ENCODE results near the gene RC3H2. TPM values are rescaled to one million over a fixed set of nuclear protein-coding genes. Genes with fewer than 3 reads are reported as not detected.

Gene RC3H2
- total and polyA plus RNA-seq, 4 donors = 5.9 to 26.4 (median 16.9) TPM

- no peak overlapping the region for H3K4me3 ChIP-seq (ENCODE audit: low read depth in 1 of 3, low read length in 3 of 3)
- TF ChIP-seq NR2F2 (IDR thresholded peaks at IDR 0.05) = peak; percentile 76
- TF ChIP-seq EGR1 (IDR thresholded peaks at IDR 0.05; ENCODE audit: low read depth in 2 of 2) = no peak
- H3K36me3 ChIP-seq (ENCODE audit: control insufficient read depth in 4 of 4, insufficient read depth in 3 of 4, low read depth in 1 of 4, low read length in 3 of 4) = peaks cover 2 to 20% (median 12%) of the 10 kb centered on the region in 4 donors
- no peak for DNase-seq (ENCODE audit: low spot score)
- H3K27me3 ChIP-seq (ENCODE audit: control insufficient read depth in 4 of 4, insufficient read depth in 4 of 4, low read length in 3 of 4) = no peaks in the 10 kb centered on the region
- H3K9ac ChIP-seq (ENCODE audit: low read depth in 1 of 2, low read length in 2 of 2) = no peak overlapping the region
- no peaks in the 10 kb centered on the region for H3K4me1 ChIP-seq (ENCODE audit: control insufficient read depth in 4 of 4, insufficient read depth in 4 of 4, low read length in 3 of 4)
- WGBS = 64% methylated on average over 7 of the region's 7 CpGs
- H3K9me3 ChIP-seq (ENCODE audit: control insufficient read depth in 4 of 4, low read length in 3 of 4) = no peaks in the 10 kb centered on the region
- peak overlapping the region in 1 of 2 donors; percentile 7 for H3K27ac ChIP-seq (ENCODE audit: low read depth in 1 of 2, low read length in 2 of 2)
These were observed 83.7 kb downstream of the RC3H2 start for GRCh38 chr9:122821278-122821943.

GRCh38 chr9:122820490-122820845 is 84.7 kb downstream of the RC3H2 start:
- peaks cover 2 to 20% (median 12%) of the 10 kb centered on the region in 4 donors for H3K36me3 ChIP-seq (ENCODE audit: control insufficient read depth in 4 of 4, insufficient read depth in 3 of 4, low read depth in 1 of 4, low read length in 3 of 4)
- WGBS = 98% methylated on average over 11 of the region's 11 CpGs
- no peaks in the 10 kb centered on the region for H3K4me1 ChIP-seq (ENCODE audit: control insufficient read depth in 4 of 4, insufficient read depth in 4 of 4, low read length in 3 of 4)

GRCh38 chr9:122819791-122820489 is 85.2 kb downstream of the RC3H2 start:
- TF ChIP-seq HNF4A (conservative IDR thresholded peaks at IDR 0.05) (no peak), NR2F2 (IDR thresholded peaks at IDR 0.05) (peak; percentile 19)
- WGBS = 81% methylated on average over 9 of the region's 9 CpGs
- Histone ChIP-seq H3K9me3 (ENCODE audit: control insufficient read depth in 4 of 4, low read length in 3 of 4) (no peaks in the 10 kb centered on the region), H3K27ac (ENCODE audit: low read depth in 1 of 2, low read length in 2 of 2) (no peak overlapping the region), H3K9ac (ENCODE audit: low read depth in 1 of 2, low read length in 2 of 2) (no peak overlapping the region), H3K4me3 (ENCODE audit: low read depth in 1 of 3, low read length in 3 of 3) (no peak overlapping the region), H3K36me3 (ENCODE audit: control insufficient read depth in 4 of 4, insufficient read depth in 3 of 4, low read depth in 1 of 4, low read length in 3 of 4) (peaks cover 2 to 20% (median 12%) of the 10 kb centered on the region in 4 donors), H3K4me1 (ENCODE audit: control insufficient read depth in 4 of 4, insufficient read depth in 4 of 4, low read length in 3 of 4) (no peaks in the 10 kb centered on the region), H3K27me3 (ENCODE audit: control insufficient read depth in 4 of 4, insufficient read depth in 4 of 4, low read length in 3 of 4) (no peaks in the 10 kb centered on the region)
- no peak for DNase-seq (ENCODE audit: low spot score)

More at GRCh38 chr9:122820490-122820845, 84.7 kb downstream of the RC3H2 start:
- Histone ChIP-seq H3K27ac (ENCODE audit: low read depth in 1 of 2, low read length in 2 of 2) (no peak overlapping the region), H3K9me3 (ENCODE audit: control insufficient read depth in 4 of 4, low read length in 3 of 4) (no peaks in the 10 kb centered on the region), H3K27me3 (ENCODE audit: control insufficient read depth in 4 of 4, insufficient read depth in 4 of 4, low read length in 3 of 4) (no peaks in the 10 kb centered on the region), H3K9ac (ENCODE audit: low read depth in 1 of 2, low read length in 2 of 2) (no peak overlapping the region), H3K4me3 (ENCODE audit: low read depth in 1 of 3, low read length in 3 of 3) (no peak overlapping the region)
- no peak for TF ChIP-seq SP1 (IDR thresholded peaks at IDR 0.05)
- TF ChIP-seq EGR1 (IDR thresholded peaks at IDR 0.05; ENCODE audit: low read depth in 2 of 2) = no peak
- no peak for TF ChIP-seq HNF4A (conservative IDR thresholded peaks at IDR 0.05)
- TF ChIP-seq GABPA (IDR thresholded peaks at IDR 0.05 in 1 of 2, conservative IDR thresholded peaks at IDR 0.05 in 1 of 2) = no peak
- no peak for TF ChIP-seq ZBTB33 (IDR thresholded peaks at IDR 0.05)
- no peak for TF ChIP-seq HNF4G (IDR thresholded peaks at IDR 0.05)
- no peak for TF ChIP-seq RAD21 (IDR thresholded peaks at IDR 0.05)
- no peak for TF ChIP-seq TAF1 (conservative IDR thresholded peaks at IDR 0.05)
- no peak for DNase-seq (ENCODE audit: low spot score)

GRCh38 chr9:122819326-122819725 is 85.8 kb downstream of the RC3H2 start:
- TF ChIP-seq CTCF (IDR thresholded peaks at IDR 0.05; ENCODE audit: low read depth, low read length, missing input control) = no peak
- no peak for TF ChIP-seq FOXA1 (IDR thresholded peaks at IDR 0.05)
- no peak for TF ChIP-seq NR2F2 (IDR thresholded peaks at IDR 0.05)
- Histone ChIP-seq H3K36me3 (ENCODE audit: control insufficient read depth in 4 of 4, insufficient read depth in 3 of 4, low read depth in 1 of 4, low read length in 3 of 4) (peaks cover 2 to 20% (median 12%) of the 10 kb centered on the region in 4 donors), H3K27ac (ENCODE audit: low read depth in 1 of 2, low read length in 2 of 2) (no peak overlapping the region)

More at GRCh38 chr9:122819326-122819725, 85.8 kb downstream of the RC3H2 start:
- DNase-seq (ENCODE audit: low spot score) = no peak
- Histone ChIP-seq H3K4me3 (ENCODE audit: low read depth in 1 of 3, low read length in 3 of 3) (no peak overlapping the region), H3K9ac (ENCODE audit: low read depth in 1 of 2, low read length in 2 of 2) (no peak overlapping the region), H3K4me1 (ENCODE audit: control insufficient read depth in 4 of 4, insufficient read depth in 4 of 4, low read length in 3 of 4) (no peaks in the 10 kb centered on the region), H3K27me3 (ENCODE audit: control insufficient read depth in 4 of 4, insufficient read depth in 4 of 4, low read length in 3 of 4) (no peaks in the 10 kb centered on the region), H3K9me3 (ENCODE audit: control insufficient read depth in 4 of 4, low read length in 3 of 4) (no peaks in the 10 kb centered on the region)
- WGBS = 84% methylated on average over 3 of the region's 3 CpGs

Measured in liver (tissue), 9 donors.